HepG2 (cell line): Measurements from ENCODE around the gene MRPL20. TPM values are rescaled to one million over a fixed set of nuclear protein-coding genes. Genes with fewer than 3 reads are reported as not detected.
A peak's percentile ranks its signal among the peaks of the same experiment; 100 is the strongest.

ENCODE experiments used
- HNRNPUL1 ChIP-seq: fragments of 200-400 bp; formaldehyde crosslinking; IDR thresholded peaks from 2 replicates; pipeline ENCODE4 v1.6.1; 2017; ENCODE audit warnings: low read depth, mild to moderate bottlenecking, low read length, moderate library complexity
- IKZF4 ChIP-seq: sonication (generic); formaldehyde crosslinking; IDR thresholded peaks from 2 replicates; pipeline ENCODE4 v1.5.1; 2020; ENCODE audit warnings: borderline replicate concordance, mild to moderate bottlenecking, low read depth, missing genetic modification reagents; ENCODE audit errors: not compliant biosample characterization
- MXD1 ChIP-seq: sonication (generic); formaldehyde crosslinking; IDR thresholded peaks from 2 replicates; pipeline ENCODE4 v1.4.0; 2020; ENCODE audit warnings: mild to moderate bottlenecking, missing genetic modification reagents
- NCOR1 ChIP-seq: fragments of 200-600 bp; sonication (generic); IDR thresholded peaks from 2 replicates; pipeline ENCODE4 v1.7.0; 2017; ENCODE audit warnings: antibody characterized with exemption, low read length, borderline replicate concordance
- NR0B2 ChIP-seq: sonication (generic); formaldehyde crosslinking; IDR thresholded peaks from 2 replicates; pipeline ENCODE4 v1.4.0; 2020; ENCODE audit warnings: mild to moderate bottlenecking, missing genetic modification reagents
- NR1H2 ChIP-seq: sonication (generic); formaldehyde crosslinking; IDR thresholded peaks from 2 replicates; pipeline ENCODE4 v1.8.1; 2022; ENCODE audit warnings: low read depth, missing genetic modification reagents, borderline replicate concordance
- SMC3 ChIP-seq: IDR thresholded peaks from 2 replicates; pipeline ENCODE4 v1.6.1; 2011; ENCODE audit warnings: low read length, improper control_type of control experiment
- THAP9 ChIP-seq: sonication (generic); formaldehyde crosslinking; IDR thresholded peaks from 2 replicates; pipeline ENCODE4; 2020; ENCODE audit warnings: missing genetic modification reagents, mild to moderate bottlenecking, borderline replicate concordance
- ZBTB14 ChIP-seq: sonication (generic); formaldehyde crosslinking; IDR thresholded peaks from 2 replicates; pipeline ENCODE4 v1.4.0; 2020; ENCODE audit warnings: missing genetic modification reagents
- ZBTB43 ChIP-seq: sonication (generic); formaldehyde crosslinking; conservative IDR thresholded peaks from 2 replicates; pipeline ENCODE4 v1.4.0; 2020; ENCODE audit warnings: missing genetic modification reagents
- ZNF343 ChIP-seq: sonication (generic); formaldehyde crosslinking; IDR thresholded peaks from 2 replicates; pipeline ENCODE4 v1.4.0; 2020; ENCODE audit warnings: mild to moderate bottlenecking, missing genetic modification reagents
- ZNF670 ChIP-seq: sonication (generic); formaldehyde crosslinking; IDR thresholded peaks from 2 replicates; pipeline ENCODE4 v1.8.0; 2022; ENCODE audit warnings: mild to moderate bottlenecking, missing genetic modification reagents, borderline replicate concordance
- ZNF703 ChIP-seq: sonication (generic); formaldehyde crosslinking; IDR thresholded peaks from 2 replicates; pipeline ENCODE4 v1.5.1; 2020; ENCODE audit warnings: missing genetic modification reagents, mild to moderate bottlenecking, moderate library complexity, borderline replicate concordance
- ZNF746 ChIP-seq: sonication (generic); formaldehyde crosslinking; IDR thresholded peaks from 2 replicates; pipeline ENCODE4 v1.8.0; 2022; ENCODE audit warnings: mild to moderate bottlenecking, missing genetic modification reagents
- ZNF770 ChIP-seq: sonication (generic); formaldehyde crosslinking; IDR thresholded peaks from 2 replicates; pipeline ENCODE4 v1.5.0; 2020; ENCODE audit warnings: mild to moderate bottlenecking, missing genetic modification reagents
- ZNF788 ChIP-seq: sonication (generic); formaldehyde crosslinking; IDR thresholded peaks from 2 replicates; pipeline ENCODE4 v1.5.0; 2020; ENCODE audit warnings: mild to moderate bottlenecking, missing genetic modification reagents, borderline replicate concordance
- polyA plus RNA-seq, 8 experiments: library from polyadenylated mRNA; depleted of rRNA in 3 of 8; stranded (reverse) in 7 of 8; unstranded in 1 of 8; fragments of >200 nt; fragmentation: Illumina TruSeq in 4 of 8; extraction: Trizol in 4 of 8; gene quantifications; 2 replicates each; pipeline versions ENCODE4 v1.2.1 to v1.2.3, GENCODE V29; 2011 to 2016; ENCODE audit warnings: low read depth in 4 of 8, missing spikeins in 1 of 8, mixed read lengths in 1 of 8; ENCODE audit not compliant: insufficient read depth in 1 of 8
- total RNA-seq, 5 experiments: library from RNA; depleted of rRNA; stranded (reverse); fragments of >200 nt; fragmentation: Illumina TruSeq; extraction: Trizol; gene quantifications; 2 replicates each; pipeline ENCODE4 v1.2.3, GENCODE V29; 2016; ENCODE audit warnings: low read depth in 1 of 5

MRPL20 gene
- total and polyA plus RNA-seq, 2 of the 13 experiments (the other 11 are each of a cell fraction or from before 2014, with no cell fraction given) = 59.2 to 127 TPM

GRCh38 chr1:1406821-1407635 is at the start of gene MRPL20 (continued):
- TF ChIP-seq THAP9 (CRISPR knock-in tag) (peak; percentile 93; the same call in 1 of the 2 replicates), MXD1 (peak; percentile 84), IKZF4 (CRISPR knock-in tag) (peak; percentile 89), HNRNPUL1 (peak; percentile 21; the same call in 1 of the 2 replicates), ZNF703 (CRISPR knock-in tag) (no peak), ZNF343 (CRISPR knock-in tag) (peak; percentile 71), ZBTB14 (CRISPR knock-in tag) (0 out of 2 replicates have a peak, but pooled peaks have one; percentile 26), ZNF670 (CRISPR knock-in tag) (peak; percentile 95), ZBTB43 (CRISPR knock-in tag) (no peak), ZNF770 (CRISPR knock-in tag) (no peak), SMC3 (no peak), ZNF788 (peak; percentile 87), NCOR1 (peak; percentile 77), NR0B2 (CRISPR knock-in tag) (peak; percentile 94), ZNF746 (CRISPR knock-in tag) (0 out of 2 replicates have a peak, but pooled peaks have one; percentile 50), NR1H2 (CRISPR knock-in tag) (no peak)
